AML-193 (cell line): Measurements from ENCODE around the gene GFER.
"Not testable (repeated sequence)": the region's sequence is repeated elsewhere in the genome, so short reads cannot be mapped to it uniquely, and the experiment has no call there.

Source experiments
- DNase-seq, 2 experiments: peaks; one replicate each; lab custom pipeline; 2025; lab: John Stamatoyannopoulos, UW

The GFER gene

DNA sequence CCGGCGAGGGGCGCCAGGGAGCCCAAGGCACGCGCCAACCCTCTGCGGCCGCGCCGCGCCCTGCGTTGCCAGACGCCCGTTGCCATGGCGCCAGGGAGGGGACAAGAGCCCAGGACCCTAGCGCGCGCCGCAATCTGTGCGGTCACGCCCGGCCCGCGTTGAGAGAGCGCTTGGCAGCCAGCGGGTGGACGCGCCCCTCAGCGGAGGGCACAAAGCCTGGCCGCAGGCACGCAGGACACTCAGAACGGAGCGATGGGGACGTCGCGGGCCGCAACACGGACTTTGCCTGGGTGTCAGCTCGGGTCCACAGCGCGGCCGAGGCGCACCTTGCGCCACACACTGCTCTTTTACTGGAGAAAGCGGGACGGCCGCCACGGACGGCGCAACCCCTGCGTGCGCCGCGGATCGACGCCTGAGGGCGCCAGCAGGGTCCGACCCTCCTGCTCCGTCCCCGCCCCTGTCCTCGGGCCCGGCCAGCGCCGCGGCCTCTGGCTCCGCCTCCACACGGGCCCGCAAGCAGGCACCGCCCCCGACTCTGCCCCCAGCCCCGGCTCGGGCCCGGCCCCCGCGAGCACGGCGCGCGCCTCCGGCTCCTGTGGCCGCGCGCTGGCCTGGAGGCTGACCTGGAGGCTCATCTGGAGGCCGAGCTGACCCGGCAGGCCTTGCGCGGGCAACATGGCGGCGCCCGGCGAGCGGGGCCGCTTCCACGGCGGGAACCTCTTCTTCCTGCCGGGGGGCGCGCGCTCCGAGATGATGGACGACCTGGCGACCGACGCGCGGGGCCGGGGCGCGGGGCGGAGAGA is at the start of gene GFER:
Gene GFER, plus strand, starts transcription at position 650 of the 803 bp plus-strand sequence. Its CDS starts 26 bp downstream, at position 676.
- peak; percentile 83 to 91 for DNase-seq

DNA sequence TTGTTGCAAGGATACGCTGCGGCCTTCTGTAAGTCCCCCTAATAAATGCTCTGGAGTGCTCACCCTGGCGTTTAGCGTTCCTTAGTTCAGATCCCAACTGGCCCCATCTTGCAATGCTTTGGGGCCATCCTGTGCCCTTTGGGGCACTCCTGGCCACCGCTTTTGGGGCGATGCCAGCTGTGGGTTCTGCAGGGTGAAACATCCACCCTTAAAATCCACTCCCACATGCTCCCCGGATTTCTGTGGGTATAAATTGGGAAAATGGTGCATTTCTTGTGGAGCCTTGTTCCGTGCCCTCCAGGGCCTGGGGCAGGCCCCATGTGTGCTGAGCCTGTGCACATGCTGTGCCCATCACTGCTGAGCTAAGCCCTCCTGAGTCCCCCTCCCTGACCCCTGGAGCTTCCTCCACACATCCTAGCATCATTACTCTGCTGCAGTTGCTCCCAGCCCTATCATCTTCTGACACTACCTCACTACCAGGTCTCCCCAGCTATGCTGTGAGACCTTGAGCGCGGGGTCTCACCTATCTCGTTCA is 47.0 kb upstream of the GFER start:
- no peak for DNase-seq

DNA sequence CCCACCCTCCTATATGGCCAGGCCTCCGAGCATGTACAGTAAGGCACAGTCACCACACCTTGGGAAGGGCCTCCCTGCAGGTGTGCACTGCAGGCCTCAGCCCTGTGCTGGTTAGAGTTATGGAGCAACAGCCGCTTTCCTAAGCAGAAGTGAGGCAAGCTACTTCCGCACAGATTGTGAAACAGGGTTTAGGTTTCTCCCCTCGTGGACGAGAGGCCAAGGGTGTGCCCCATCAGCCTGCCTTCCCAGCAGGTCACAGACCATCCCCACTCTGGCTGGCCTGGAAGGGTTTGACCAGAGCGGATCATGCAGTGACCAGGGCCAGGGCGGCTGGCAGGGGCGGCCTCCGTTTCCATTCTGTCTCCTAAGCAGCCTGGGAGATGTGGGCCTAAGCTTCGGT is 45.7 kb upstream of the GFER start:
- peak; percentile 63 to 81 for DNase-seq

DNA sequence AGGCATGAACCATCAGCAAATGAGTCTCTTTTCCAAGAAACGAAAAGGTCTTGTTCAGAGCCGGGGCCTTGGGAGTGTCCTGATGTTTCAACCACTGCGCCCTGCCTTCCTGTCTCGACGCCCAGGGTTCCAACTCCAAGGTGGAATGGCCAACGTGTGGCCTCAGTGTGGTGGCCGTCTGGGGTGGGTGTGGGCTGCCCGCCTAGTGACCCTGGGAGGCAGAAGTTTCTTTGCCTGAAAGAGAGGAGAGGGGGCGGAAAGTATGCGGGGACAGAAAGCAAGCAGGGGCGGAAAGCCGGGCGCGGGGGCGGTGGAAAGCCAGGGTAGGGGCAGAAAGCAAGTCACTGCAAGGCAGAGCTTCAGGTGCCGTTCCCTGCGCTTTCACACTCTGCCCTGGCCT is 45.1 kb upstream of the GFER start:
- DNase-seq: no peak

DNA sequence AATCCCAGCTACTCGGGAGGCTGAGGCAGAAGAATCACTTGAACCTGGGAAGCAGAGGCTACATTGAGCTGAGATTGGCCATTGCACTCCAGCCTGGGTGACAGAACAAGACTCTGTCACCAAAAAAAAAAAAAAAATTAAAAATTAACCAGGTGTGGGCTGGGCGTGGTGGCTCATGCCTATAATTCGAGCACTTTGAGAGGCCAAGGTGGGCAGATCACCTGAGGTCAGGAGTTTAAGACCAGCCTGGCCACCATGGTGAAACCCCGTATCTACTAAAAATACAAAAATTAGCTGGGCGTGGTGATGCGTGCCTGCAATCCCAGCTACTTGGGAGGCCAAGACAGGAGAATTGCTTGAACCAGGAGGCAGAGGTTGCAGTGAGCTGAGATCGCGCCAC is 44.2 kb upstream of the GFER start:
- DNase-seq: not testable (repeated sequence)

DNA sequence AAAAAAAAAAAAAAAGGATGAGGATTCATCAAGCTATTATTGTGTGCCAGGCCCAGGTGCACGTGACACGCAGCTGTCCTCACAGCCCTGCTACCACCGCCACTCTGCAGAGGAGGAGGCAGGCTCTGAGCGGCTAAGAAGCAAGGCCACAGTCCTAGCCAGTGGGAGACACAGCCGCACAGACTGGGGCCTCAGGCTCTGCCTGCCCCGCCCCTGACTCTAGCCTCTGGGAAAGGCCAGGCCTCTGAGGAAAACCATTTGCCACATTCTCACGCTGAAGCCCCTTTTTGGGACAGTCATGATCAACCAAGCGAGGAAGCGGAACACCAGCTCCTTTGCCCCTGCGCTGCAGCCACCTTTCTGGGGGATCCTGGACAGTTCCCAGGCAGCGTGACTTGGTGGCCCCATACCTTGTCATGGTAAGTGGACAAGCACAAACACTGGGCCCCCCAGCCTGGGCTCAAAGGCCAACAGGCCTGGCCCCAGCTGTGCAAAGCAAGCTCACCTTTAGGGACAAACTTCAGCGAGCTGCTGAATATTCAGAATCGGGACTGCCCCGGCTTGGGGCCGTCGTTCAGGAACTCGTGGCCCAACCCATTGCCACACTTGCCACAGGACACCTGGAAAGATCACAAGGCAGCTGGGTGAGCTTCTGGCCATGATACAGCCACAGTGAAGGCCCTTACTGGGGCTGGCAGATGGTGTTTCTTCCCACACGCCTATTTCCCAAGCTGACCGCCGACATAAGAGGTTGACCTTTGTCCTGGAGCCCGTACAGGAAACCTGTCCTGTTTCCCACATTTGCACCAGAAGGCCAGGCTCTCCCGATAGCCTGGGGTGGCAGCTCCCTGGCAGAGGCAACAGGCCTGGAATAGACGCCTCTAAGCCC is 43.5 kb upstream of the GFER start:
- DNase-seq: no peak

DNA sequence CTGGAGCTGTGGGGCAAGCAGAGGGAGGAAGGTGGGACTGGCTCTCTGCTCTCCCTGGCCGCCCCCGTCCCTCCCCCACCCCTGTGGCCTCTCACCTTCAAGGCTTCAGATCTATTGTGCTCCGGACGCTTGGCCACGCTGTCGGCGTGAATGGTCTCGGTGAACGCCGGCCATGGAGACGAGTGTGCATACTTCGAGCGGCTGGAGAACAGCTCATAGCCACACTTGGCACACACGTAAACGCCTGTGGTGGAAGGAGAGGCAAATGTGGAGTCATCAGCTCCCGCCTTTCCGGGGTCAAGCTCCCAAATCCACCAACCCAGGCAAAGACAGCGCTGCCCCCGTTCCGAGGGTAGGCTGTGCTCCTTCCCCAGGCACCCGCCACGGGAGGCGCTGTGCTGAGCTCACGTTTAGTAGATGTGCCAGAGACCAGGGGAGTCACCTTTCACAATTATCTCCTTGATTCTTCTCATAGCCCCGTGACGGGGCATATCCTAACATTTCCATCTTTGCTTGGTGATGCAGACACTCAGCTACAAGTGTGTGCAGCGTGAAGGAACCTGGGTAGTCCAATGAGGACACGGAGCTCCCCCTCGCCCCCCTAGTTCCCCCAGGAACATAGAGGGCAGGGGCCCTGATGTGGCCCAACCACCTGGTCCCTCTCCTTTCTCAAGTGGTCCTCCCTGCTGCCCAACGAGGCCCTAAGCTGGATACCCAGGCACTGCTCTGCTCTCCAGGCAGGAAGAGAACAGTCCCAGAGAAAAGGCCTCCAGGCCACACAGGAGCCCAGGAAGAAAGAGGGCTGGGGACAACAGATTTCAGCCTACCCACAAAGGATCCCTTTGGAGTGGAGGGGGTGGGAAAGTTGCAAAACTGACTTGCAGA is 42.6 kb upstream of the GFER start:
- DNase-seq: no peak

DNA sequence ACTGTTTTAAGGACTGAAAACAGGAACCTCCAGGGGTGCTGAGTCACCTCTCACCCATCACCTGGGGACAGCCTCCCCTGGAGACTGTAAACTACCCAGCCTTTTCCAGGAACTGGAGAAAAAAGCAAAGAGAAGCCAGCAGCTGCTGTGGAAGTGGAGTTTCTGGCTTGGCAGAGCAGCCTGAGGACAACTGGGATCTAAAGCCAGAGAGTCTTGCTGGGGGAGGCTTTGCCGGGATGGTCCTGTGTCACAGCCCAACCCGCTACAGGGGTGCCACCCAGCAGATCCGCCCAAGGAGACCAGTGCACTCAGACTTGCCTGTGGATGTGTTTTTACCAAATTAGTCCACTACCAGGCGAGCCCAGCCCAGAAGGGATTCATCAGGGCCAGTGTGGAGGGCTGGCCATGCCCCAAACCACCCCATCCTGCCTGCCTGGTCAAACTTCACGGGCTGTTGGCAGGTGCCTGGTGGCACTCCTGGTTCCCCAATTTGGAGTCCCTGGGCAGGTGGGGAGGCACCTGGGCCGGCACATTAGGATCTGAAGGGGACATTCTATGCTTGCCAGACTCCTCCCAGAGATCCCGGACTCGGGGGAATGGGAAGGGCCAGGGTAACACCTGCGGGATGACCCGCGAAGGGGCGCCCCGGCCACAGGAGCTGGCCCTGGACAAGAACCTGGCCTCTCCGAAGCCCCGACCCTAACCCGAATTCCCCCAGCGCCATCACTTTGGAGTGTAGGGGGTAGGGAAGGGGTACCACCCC is 41.8 kb upstream of the GFER start:
- DNase-seq: peak; percentile 66 to 74

DNA sequence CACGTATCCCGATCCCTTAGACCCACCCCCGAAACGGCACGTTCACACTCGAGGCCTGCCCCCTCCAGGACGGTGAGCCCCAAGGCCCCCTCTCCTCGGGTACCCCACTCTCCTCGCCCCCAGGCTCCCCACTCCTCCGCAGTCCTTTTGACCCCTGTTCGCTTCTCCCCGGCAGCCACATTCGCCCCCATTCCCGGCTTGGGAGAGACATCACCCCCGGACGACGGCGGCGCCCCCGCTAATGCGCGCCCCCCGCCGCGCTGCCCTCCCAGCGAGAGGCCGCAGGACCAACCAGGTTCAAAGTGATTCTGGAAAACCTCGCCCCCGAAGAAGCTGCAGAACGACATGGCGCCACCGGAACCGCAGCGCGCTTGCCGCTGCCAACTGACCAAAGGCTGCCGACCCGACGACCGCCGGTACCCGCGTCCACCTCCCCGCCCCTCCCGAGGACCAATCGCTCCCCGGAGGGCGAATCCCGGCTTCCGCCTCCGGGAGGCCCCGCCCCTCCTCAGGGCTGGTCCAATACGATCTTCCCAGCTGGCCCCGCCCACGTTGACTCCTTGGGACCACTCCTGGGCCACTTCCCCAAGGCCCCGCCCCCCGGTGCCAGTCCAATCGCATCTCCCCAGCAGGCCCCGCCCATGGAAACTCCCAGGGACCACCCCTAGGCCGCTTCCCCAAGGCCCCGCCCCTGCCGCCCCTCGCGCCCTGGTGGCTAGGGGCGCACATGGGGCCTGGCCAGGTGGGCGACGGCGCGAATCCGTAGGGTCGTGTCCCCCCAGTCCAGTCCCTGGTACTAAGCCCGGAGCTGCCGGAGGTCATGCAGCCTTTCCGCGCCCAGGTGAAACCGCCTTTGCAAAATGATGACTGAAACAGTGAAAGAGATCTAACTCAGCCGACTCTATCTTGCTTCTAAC is 40.9 kb upstream of the GFER start, which contains the start of gene MSRB1:
Gene MSRB1, minus strand, starts transcription at position 390 of the 917 bp plus-strand sequence. Its CDS starts 43 bp downstream, at position 347.
- peak; percentile 95 to 97 for DNase-seq

DNA sequence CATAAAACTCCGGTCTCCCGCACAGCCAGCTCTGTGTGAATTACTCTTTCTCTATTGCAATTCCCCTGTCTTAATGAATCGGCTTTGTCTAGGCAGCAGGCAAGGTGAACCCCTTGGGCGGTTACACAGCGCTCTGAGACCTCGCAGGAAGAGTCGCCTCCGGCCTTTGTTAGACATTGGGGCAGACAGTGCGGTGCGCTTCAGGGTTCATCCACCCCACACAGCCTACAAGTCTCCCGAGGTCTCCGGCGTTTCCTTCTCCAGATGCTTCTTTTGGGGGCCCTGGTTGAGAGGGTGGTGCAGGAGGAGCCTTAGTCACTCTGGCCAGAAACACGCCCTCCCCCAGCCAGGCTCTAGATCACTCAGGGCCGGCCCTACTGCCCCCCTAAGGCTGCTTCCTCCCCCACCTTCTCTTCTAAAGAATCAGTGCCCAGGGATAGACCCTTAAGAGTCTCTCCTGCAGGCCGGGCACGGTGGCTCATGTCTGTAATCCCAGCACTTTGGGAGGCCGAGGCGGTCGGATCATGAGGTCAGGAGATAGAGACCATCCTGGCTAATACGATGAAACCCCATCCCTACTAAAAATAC is 39.3 kb upstream of the GFER start:
- DNase-seq: no peak

DNA sequence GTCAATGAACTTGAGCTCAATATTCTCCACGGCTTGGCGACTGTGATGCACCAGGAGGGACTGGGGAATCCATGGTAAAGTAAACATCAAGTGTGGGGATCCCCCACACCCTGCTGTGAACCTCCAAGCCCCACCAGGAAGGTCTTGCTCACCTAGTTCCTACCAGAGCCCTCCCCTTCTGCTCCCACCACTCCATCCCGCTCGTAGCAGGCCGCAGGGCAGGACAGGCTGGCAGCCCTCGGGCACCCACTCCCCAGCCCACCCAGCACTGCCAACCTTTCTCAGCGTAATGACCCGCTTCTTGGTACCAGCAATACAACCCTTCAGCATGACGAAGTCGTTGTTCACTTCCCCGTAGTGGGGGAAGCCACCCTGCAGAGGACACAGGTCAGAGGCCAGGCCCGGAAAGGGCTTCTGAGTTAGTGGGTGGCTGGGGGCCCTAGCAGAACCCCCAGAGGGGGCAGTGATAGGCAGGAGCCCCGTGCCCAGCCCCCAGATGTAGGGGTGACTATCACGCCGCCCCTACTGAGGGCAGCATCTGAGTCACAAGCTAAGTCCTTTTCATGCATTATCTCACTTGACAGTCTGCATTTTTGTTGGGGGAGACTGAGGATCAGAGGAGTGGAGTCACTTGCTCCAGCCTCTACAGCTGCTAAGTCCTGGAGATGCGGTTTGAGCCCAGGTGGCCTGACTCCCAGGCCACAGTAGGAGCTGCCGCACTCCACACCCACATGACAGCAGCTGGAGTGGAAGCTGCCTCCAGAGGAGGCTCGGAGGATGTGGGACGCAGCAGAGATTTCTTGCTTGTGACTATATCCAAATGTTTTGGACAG is 38.2 kb upstream of the GFER start:
- DNase-seq: no peak

DNA sequence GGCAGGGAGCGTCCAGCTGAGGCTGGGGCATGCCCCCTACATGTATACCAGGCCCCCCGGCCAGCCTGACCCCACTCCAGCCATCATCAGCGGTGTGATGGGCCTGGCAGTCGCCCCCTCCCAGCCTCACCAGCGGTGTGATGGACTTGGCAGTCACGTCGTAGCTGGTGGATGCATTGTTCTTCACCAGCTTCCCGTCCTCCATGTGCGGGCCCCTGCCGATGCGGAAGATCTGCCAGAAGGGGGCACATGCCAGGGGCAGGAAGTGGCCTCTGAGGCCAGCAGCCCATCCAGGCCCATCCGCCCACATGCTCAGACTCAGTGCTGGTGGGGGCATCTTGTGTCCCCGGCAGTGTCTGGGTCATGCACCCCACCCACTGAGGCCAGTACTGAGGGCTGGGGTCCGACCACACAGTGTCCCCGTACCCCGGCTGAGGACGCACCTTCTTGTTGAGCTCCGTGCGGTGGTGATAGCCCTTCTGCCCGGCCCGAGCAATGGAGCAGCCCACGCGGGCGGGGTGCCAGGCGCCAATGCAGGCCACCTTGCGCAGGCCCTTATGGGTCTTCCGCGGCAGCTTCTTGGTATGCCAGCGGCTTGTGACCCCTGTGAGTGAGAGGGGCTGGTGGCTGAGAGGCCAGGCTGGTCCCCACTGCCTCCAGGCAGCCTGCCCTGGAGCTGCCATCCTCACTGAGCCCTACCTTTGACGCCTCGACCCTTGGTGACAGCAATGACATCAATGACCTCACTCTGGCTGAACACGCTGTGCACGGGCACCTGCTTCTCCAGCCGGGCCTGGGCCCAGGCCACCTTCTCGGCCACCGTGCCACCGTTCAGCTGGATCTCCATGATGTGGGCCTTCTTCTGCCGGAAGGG is 37.3 kb upstream of the GFER start:
- no peak for DNase-seq

DNA sequence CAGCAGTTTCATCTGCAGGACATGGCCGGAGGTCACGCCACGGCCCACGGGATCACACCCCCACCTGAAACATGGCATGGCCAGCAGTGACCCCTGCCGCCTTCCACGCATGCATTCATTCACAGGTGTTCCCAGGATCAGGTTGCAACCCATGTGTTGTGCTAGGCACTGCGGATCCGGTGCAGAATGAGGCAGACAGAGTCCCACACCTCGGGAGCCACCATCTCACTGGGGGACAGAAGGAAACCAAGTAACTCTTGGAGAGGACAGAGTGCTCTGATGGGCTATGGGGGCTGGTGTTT is 36.7 kb upstream of the GFER start:
- DNase-seq: no peak

DNA sequence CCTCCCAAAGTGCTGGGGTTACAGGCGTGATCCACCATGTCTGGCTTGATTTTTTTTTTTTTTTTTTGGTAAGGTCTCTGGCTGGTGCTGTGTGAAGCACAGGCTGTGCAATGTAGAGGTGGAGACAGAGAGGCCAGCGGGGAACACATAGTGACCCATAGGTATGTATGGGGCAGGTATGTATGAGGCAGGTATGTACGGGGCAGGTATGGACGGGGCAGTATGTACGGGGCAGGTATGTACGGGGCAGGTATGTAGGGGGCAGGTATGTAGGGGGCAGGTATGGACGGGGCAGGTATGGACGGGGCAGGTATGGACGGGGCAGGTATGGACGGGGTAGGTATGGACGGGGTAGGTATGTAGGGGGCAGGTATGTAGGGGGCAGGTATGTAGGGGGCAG is 34.5 kb upstream of the GFER start:
- no peak for DNase-seq

DNA sequence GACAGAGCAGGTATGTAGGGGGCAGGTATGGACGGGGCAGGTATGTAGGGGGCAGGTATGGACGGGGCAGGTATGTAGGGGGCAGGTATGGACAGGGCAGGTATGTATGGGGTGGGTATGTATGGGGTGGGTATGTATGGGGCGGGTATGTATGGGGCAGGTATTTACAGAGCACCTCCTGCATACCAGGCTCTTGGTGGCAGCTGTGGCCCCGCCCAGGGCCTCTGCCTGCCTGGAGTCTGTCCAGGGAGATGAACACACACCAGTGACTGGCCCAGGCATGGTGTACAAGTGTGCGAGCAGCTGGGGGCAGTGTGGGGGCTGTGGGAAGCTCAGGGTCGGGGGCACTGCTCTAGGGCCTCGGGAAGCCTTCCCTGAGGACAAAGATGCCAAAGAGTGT is 33.9 kb upstream of the GFER start:
- DNase-seq: no peak

DNA sequence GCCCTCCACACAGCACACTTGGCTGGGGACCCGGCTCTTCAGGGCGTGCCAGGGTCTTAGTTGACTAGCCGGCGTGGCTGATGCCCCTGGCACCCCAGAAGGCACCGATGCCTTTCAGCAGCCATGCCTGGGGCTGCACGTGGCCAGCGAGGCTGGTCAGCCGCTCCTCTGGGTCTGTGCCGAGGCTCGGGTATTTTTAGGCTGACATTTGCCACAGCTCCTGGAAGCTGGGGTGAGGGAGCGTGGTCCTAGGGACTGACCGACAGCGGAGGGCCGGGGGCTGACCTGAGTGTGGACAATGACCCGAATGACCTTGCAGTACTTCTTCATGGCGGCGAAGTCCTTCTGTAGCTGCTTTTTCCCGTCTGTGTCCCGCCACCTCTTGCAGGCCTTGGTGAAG is 33.4 kb upstream of the GFER start:
- DNase-seq: no peak

DNA sequence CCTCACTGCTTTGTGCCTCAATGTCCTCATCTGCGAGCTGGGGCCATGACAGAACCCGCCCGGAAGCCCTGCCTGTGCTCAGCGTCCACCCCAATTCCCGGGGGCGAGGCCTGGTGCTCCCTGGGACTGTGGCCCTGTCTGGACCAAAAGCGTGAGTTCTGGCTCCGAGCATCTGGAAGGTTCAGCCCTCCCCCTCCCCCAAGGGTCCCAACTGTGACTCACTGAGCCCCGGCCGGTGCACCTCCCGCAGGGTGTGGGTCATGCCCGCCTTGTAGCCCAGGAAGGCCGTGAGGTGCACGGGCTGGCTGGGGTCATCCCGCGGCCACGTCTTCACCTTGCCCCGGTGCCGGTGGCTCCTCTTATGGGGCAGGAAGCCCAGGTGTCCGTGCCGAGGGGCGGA is 30.3 kb upstream of the GFER start:
- DNase-seq: no peak
